ENCODE results near the gene NDUFA8. TPM values are rescaled to one million over a fixed set of nuclear protein-coding genes. Genes with fewer than 3 reads are reported as not detected.

NDUFA8 gene
- total RNA-seq, 1 experiment from 2014 or later, result 70.7 TPM

- ChIA-PET POLR2A (no interaction called here), CTCF (interaction anchor here (0.7 to 3.4 kb wide), 3 partner anchors 15 to 44 kb away, joined by 3 to 25 read pairs (median 15); no protein-coding TSS in a partner anchor)
- H3K27ac Mint-ChIP-seq, result no peak overlapping the region
- TF ChIP-seq PREB (CRISPR knock-in tag; IDR thresholded peaks at IDR 0.05; ENCODE audit: borderline replicate concordance) (no peak), SMAD3 (CRISPR knock-in tag; IDR thresholded peaks at IDR 0.05; ENCODE audit: borderline replicate concordance) (no peak), ZNF532 (CRISPR knock-in tag; IDR thresholded peaks at IDR 0.05; ENCODE audit: borderline replicate concordance) (no peak), JUN (CRISPR knock-in tag; IDR thresholded peaks at IDR 0.05) (no peak), USF2 (CRISPR knock-in tag; IDR thresholded peaks at IDR 0.05) (no peak), FOXP4 (CRISPR knock-in tag; IDR thresholded peaks at IDR 0.05) (no peak)
- H3K9me3 Mint-ChIP-seq, result no peaks in the 10 kb centered on the region
- DNase-seq (ENCODE audit: low spot score) (no peak), ATAC-seq (no peak)
- H3K36me3 Mint-ChIP-seq, result peaks cover 37% of the 10 kb centered on the region
- H3K27me3 Mint-ChIP-seq (ENCODE audit: low read depth), result no peaks in the 10 kb centered on the region
- no peak overlapping the region for H3K4me3 Mint-ChIP-seq
- peaks cover 7% of the 10 kb centered on the region for H3K4me1 Mint-ChIP-seq
Observed at GRCh38 chr9:122143296-122143695, 16.3 kb downstream of the NDUFA8 start.

- ATAC-seq (no peak), DNase-seq (ENCODE audit: low spot score) (no peak)
- H3K36me3 Mint-ChIP-seq, result peaks cover 23% of the 10 kb centered on the region
- H3K27ac Mint-ChIP-seq, result no peak overlapping the region
- H3K4me1 Mint-ChIP-seq, result peaks cover 8% of the 10 kb centered on the region
- ChIA-PET POLR2A (no interaction called here), CTCF (no interaction called here)
- no peak overlapping the region for H3K4me3 Mint-ChIP-seq
- H3K27me3 Mint-ChIP-seq (ENCODE audit: low read depth), result no peaks in the 10 kb centered on the region
- no peaks in the 10 kb centered on the region for H3K9me3 Mint-ChIP-seq
- no peak for TF ChIP-seq ATF3 (CRISPR knock-in tag; conservative IDR thresholded peaks at IDR 0.05)
- no peak for TF ChIP-seq ATF1 (CRISPR knock-in tag; IDR thresholded peaks at IDR 0.05)
- no peak for TF ChIP-seq USF1 (CRISPR knock-in tag; IDR thresholded peaks at IDR 0.05)
- no peak for TF ChIP-seq FOXP4 (CRISPR knock-in tag; IDR thresholded peaks at IDR 0.05)
- no peak for TF ChIP-seq ZNF263 (CRISPR knock-in tag; IDR thresholded peaks at IDR 0.05; ENCODE audit: low read depth)
- TF ChIP-seq AFF4 (CRISPR knock-in tag; IDR thresholded peaks at IDR 0.05; ENCODE audit: borderline replicate concordance), result no peak
- no peak for TF ChIP-seq ZBTB21 (CRISPR knock-in tag; IDR thresholded peaks at IDR 0.05; ENCODE audit: borderline replicate concordance)
- no peak for TF ChIP-seq CBFB (CRISPR knock-in tag; IDR thresholded peaks at IDR 0.05; ENCODE audit: low read depth)
- TF ChIP-seq MXD4 (CRISPR knock-in tag; IDR thresholded peaks at IDR 0.05; ENCODE audit: borderline replicate concordance), result no peak
Observed at GRCh38 chr9:122141671-122142070, 17.9 kb downstream of the NDUFA8 start.

Data from WTC11 (cell line).